Measurements from ENCODE around the gene SLC36A4. TPM values are rescaled to one million over a fixed set of nuclear protein-coding genes. Genes with fewer than 3 reads are reported as not detected.

Gene SLC36A4
- total and polyA plus RNA-seq, 2 of the 13 experiments (the other 11 are each of a cell fraction or from before 2014, with no cell fraction given), result 7.3 to 9.5 TPM

DNA sequence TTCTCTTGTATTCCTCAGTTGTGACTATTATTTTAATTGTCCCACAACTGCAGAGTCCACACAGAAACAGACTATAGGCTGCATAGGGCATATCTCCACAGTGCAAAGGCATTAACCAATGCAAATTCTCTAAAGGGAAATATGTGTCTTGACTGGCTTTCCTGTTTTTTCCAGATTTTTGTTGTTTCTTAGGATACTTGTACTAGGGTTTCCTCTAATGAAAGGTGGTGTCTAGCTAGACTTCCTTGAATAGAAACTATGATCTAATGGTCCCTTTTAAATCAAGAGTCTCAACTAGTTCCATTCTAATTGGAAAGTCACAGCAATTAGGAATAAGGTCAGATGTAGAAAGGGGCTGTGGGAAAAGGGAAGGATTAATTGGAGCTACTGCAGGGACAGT, 37.6 kb downstream of the SLC36A4 start:
- H3K9ac ChIP-seq (ENCODE audit: insufficient read depth, low read depth, low read length), result no peak overlapping the region
- H2AFZ ChIP-seq (ENCODE audit: low read length), result no peak overlapping the region
- intact Hi-C loops (cut with micrococcal nuclease; ENCODE audit: unreplicated experiment) (no loop called here), in situ Hi-C loops (cut with HindIII; ENCODE audit: extremely low pct_ligation_motif_present, low pct_unique_long_range_greater_than_20kb) (loop anchor here (25.0 kb wide), 1 partner anchor 223 kb away; no protein-coding TSS in a partner anchor)
- no peaks in the 10 kb centered on the region for H3K36me3 ChIP-seq (replicated peaks in 1 of 2; ENCODE audit: control insufficient read depth in 1 of 2, insufficient read depth in 2 of 2, low read length in 2 of 2)
- H3K4me3 ChIP-seq (replicated peaks in 1 of 3; ENCODE audit: insufficient read depth in 1 of 3, low read depth in 2 of 3, low read length in 3 of 3), result no peak overlapping the region
- no peak overlapping the region for H3K4me2 ChIP-seq (ENCODE audit: low read depth, low read length)
- no TSS peak for BruUV-seq (replicated peaks)
- ChIA-PET CTCF (ENCODE audit: low intra/inter-chr PET ratio, low total read pairs) (no interaction called here), POLR2A (no interaction called here)
- peaks cover 7% of the 10 kb centered on the region; the same call in 1 of the 2 replicates for H3K4me1 ChIP-seq (ENCODE audit: insufficient read depth, low read length)
- no peaks in the 10 kb centered on the region for H3K27me3 ChIP-seq (ENCODE audit: control insufficient read depth in 1 of 2, insufficient read depth in 2 of 2, low read length in 2 of 2)
- no peaks in the 10 kb centered on the region for H3K79me2 ChIP-seq (ENCODE audit: insufficient read depth, low read length)
- H4K20me1 ChIP-seq (ENCODE audit: insufficient read depth, low read length), result no peaks in the 10 kb centered on the region
- no peak for DNase-seq (ENCODE audit: low spot score)
- H3K9me3 ChIP-seq (ENCODE audit: low read length), result no peaks in the 10 kb centered on the region
- H3K27ac ChIP-seq (ENCODE audit: extremely low read length, insufficient read depth, low read length), result no peak overlapping the region
- ATAC-seq, result no peak
- TF ChIP-seq ZFP37 (CRISPR knock-in tag; IDR thresholded peaks at IDR 0.05; ENCODE audit: borderline replicate concordance), result no peak
- no peak for TF ChIP-seq ATRX (CRISPR knock-in tag; IDR thresholded peaks at IDR 0.05; ENCODE audit: borderline replicate concordance)
- TF ChIP-seq MED1 (CRISPR knock-in tag; IDR thresholded peaks at IDR 0.05), result no peak
- TF ChIP-seq ARHGAP35 (CRISPR knock-in tag; IDR thresholded peaks at IDR 0.05; ENCODE audit: borderline replicate concordance), result no peak
- TF ChIP-seq ZNF10 (CRISPR knock-in tag; IDR thresholded peaks at IDR 0.05; ENCODE audit: borderline replicate concordance, low read depth), result no peak
- no peak for TF ChIP-seq ZNF101 (CRISPR knock-in tag; IDR thresholded peaks at IDR 0.05; ENCODE audit: borderline replicate concordance, low read depth)
- no peak for TF ChIP-seq ZNF232 (CRISPR knock-in tag; IDR thresholded peaks at IDR 0.05; ENCODE audit: borderline replicate concordance)
- no peak for TF ChIP-seq SMARCC2 (IDR thresholded peaks at IDR 0.05)
- no peak for TF ChIP-seq KAT7 (CRISPR knock-in tag; IDR thresholded peaks at IDR 0.05; ENCODE audit: borderline replicate concordance)
- no peak for TF ChIP-seq ARNTL (CRISPR knock-in tag; IDR thresholded peaks at IDR 0.05)
- FAIRE-seq, result no peak

DNA sequence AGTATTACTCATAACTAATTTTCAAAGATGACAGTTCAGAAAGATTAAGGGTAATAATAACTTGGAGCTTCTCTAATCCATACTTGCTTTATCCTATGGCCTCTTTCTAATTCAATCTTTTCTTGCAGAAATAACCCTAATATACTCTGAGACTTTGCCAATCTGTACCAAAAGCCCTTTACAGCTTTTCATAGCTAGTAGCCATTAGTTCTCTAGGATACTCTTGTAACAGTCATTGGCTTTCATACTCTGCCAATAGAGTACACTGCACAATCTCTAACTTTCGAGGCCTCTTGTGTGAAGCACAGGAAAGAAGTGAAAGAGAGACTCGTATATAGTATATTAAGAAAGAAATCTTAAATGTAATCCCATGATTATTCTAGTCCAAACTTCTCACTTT, 38.1 kb downstream of the SLC36A4 start:
- Histone ChIP-seq H3K79me2 (ENCODE audit: insufficient read depth, low read length) (no peaks in the 10 kb centered on the region), H3K27me3 (ENCODE audit: control insufficient read depth in 1 of 2, insufficient read depth in 2 of 2, low read length in 2 of 2) (no peaks in the 10 kb centered on the region), H3K9me3 (ENCODE audit: low read length) (no peaks in the 10 kb centered on the region), H2AFZ (ENCODE audit: low read length) (no peak overlapping the region), H3K4me3 (replicated peaks in 1 of 3; ENCODE audit: insufficient read depth in 1 of 3, low read depth in 2 of 3, low read length in 3 of 3) (no peak overlapping the region), H3K4me2 (ENCODE audit: low read depth, low read length) (no peak overlapping the region), H4K20me1 (ENCODE audit: insufficient read depth, low read length) (no peaks in the 10 kb centered on the region), H3K27ac (ENCODE audit: extremely low read length, insufficient read depth, low read length) (no peak overlapping the region), H3K4me1 (ENCODE audit: insufficient read depth, low read length) (peaks cover 2% of the 10 kb centered on the region; the same call in 1 of the 2 replicates), H3K9ac (ENCODE audit: insufficient read depth, low read depth, low read length) (no peak overlapping the region), H3K36me3 (replicated peaks in 1 of 2; ENCODE audit: control insufficient read depth in 1 of 2, insufficient read depth in 2 of 2, low read length in 2 of 2) (no peaks in the 10 kb centered on the region)
- POLR2A ChIA-PET, result no interaction called here
- CTCF ChIA-PET (ENCODE audit: low intra/inter-chr PET ratio, low total read pairs), result no interaction called here
- WGBS (ENCODE audit: low lambda C conversion rate), result 94% methylated on average over 2 of the region's 2 CpGs
- DNase-seq (ENCODE audit: low spot score) (no peak), FAIRE-seq (no peak), ATAC-seq (no peak)
- in situ Hi-C loops (cut with HindIII; ENCODE audit: extremely low pct_ligation_motif_present, low pct_unique_long_range_greater_than_20kb) (loop anchor here (25.0 kb wide), 1 partner anchor 222 kb away; no protein-coding TSS in a partner anchor), intact Hi-C loops (cut with micrococcal nuclease; ENCODE audit: unreplicated experiment) (no loop called here)
- no TSS peak for BruUV-seq (replicated peaks)
- TF ChIP-seq RERE (CRISPR knock-in tag; IDR thresholded peaks at IDR 0.05; ENCODE audit: low read depth) (no peak), EZH2 (conservative IDR thresholded peaks at IDR 0.05; ENCODE audit: low read depth, low read length) (no peak), ZKSCAN5 (CRISPR knock-in tag; IDR thresholded peaks at IDR 0.05) (no peak)

Measured in HepG2 (cell line).